ENCODE measurements around the gene FRAT2. TPM values are rescaled to one million over a fixed set of nuclear protein-coding genes. Genes with fewer than 3 reads are reported as not detected.
"Not testable (repeated sequence)": the region's sequence is repeated elsewhere in the genome, so short reads cannot be mapped to it uniquely, and the experiment has no call there.

FRAT2 gene
- total RNA-seq, 4 donors from 2014 or later: 40.9 to 62.0 (median 57.7) TPM

DNA sequence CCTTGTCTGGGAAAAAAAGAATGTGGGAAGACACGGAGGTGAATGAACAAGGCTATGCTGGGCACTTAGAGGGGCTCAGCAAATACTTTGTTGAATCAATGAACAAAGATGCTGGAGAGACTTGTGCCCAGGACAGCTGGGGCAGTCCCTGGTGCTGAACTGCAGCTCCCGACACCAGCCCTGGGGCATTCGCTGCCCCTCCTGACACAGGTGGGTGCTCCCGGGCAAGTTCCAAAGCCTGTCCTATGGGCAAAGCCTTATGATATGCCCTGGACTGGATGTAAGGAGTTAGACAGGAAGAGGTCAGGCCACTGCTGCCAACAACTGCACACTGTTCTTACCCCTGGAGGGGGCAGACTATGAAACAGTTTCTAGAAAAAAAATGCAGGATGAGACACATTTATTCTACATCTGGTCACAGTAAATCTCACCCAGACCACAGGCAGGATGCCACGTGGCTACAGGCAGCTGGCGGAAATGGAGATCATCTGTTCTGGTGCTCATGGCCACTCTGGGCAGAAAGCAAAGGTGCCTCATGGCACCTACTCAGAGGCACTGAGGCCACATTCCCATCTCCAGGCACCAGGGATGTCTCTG lies 21.9 kb upstream of the FRAT2 start:
- intact Hi-C loops (cut with DNase I; ENCODE audit: low total_unique reads): no loop called here
- 70 to 71% methylated on average over 6 of the region's 6 CpGs for WGBS, 2 donors
- H3K4me3 ChIP-seq (ENCODE audit: low read depth, poor library complexity, severe bottlenecking): no peak overlapping the region
- TF ChIP-seq POLR2A (IDR thresholded peaks at IDR 0.05): no peak
- TF ChIP-seq, protein P1, sequence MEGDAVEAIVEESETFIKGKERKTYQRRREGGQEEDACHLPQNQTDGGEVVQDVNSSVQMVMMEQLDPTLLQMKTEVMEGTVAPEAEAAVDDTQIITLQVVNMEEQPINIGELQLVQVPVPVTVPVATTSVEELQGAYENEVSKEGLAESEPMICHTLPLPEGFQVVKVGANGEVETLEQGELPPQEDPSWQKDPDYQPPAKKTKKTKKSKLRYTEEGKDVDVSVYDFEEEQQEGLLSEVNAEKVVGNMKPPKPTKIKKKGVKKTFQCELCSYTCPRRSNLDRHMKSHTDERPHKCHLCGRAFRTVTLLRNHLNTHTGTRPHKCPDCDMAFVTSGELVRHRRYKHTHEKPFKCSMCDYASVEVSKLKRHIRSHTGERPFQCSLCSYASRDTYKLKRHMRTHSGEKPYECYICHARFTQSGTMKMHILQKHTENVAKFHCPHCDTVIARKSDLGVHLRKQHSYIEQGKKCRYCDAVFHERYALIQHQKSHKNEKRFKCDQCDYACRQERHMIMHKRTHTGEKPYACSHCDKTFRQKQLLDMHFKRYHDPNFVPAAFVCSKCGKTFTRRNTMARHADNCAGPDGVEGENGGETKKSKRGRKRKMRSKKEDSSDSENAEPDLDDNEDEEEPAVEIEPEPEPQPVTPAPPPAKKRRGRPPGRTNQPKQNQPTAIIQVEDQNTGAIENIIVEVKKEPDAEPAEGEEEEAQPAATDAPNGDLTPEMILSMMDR (IDR thresholded peaks at IDR 0.05): no peak
- no peak for DNase-seq (ENCODE audit: low spot score in 2 of 2)

DNA sequence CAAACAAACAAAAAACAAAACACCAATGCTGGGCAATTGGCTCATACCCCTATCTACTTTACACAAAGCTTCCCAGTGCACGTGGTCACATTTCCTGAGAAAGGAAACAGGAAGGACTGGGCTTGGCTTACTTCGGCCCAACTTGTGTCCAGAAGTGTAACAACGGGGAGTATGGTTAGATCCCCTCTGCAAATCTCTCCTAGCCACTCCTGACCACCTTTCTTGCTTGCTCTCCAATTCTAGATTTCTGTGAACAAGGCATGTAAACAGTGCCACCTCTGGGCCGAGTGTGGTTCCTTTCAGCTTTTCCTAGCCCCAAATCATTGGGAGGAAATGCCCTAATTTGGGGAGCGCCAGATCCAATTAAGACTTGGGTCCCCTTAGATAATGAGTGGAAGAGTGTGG lies 21.0 kb upstream of the FRAT2 start:
- 60 to 65% methylated on average over 5 of the region's 5 CpGs for WGBS, 2 donors
- no peak for TF ChIP-seq POLR2A (IDR thresholded peaks at IDR 0.05)
- TF ChIP-seq, protein P1 (IDR thresholded peaks at IDR 0.05): no peak
- H3K4me3 ChIP-seq (ENCODE audit: low read depth, poor library complexity, severe bottlenecking): no peak overlapping the region
- DNase-seq (ENCODE audit: low spot score in 2 of 2): no peak
- intact Hi-C loops (cut with DNase I; ENCODE audit: low total_unique reads): no loop called here

DNA sequence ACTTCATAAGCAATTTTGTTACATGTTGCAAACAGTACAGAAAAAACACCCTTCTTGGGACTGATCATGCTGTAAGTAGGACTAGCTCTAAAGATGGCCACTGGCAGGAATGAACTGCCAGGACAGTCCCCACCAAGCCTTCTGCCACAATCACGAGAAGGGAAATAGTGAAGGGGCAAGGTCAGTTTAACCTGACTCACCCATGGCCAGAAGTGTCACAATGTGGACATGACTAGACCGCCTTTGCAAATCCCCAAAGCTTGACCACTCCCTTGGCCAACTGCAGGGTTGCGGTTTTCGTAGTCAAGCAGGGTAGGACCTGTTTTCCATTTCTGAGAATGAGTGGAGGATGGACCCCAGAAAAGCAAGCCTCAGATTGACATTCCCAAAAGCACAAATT lies 19.4 kb upstream of the FRAT2 start:
- no peak for DNase-seq (ENCODE audit: low spot score in 2 of 2)
- no peak overlapping the region for H3K4me3 ChIP-seq (ENCODE audit: low read depth, poor library complexity, severe bottlenecking)
- TF ChIP-seq, protein P1 (IDR thresholded peaks at IDR 0.05): no peak
- no peak for TF ChIP-seq POLR2A (IDR thresholded peaks at IDR 0.05)
- WGBS, 2 donors: 79 to 95% methylated on average over 4 of the region's 4 CpGs
- intact Hi-C loops (cut with DNase I; ENCODE audit: low total_unique reads): no loop called here

DNA sequence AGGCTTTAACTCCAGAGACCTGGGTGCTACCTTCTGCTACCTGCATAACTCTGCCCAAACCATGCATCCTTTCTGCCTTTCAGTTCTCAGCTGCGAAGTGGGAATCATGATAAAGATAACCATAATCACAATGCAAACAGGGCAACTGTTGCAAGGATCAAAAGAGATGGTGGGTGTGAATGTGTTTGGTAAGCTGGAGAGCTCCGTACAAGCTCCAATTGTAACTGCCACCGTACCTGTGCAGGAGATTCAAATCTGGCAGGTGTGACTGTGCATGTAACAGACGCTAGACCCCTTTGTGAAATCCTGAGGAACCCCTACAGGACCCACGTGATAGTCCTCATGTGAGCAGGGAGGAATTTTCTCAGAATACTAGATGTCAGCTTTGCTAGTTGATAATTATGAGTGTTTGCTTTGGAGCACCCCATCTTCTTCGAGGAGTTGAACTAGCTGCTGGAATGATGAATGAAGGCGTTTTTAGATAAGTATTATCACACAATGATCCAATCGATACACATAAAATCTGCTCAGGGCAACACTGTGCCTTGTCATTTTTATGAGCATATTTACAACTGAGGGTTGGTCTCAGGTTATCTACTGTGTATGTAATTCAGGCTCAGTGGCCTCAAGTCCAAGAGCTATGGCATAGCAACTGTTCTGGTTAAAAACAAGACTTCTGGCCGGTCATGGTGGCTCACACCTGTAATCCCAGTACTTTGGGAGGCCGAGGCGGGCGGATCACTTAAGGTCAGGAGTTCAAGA lies 15.4 kb upstream of the FRAT2 start:
- no peak for TF ChIP-seq POLR2A (IDR thresholded peaks at IDR 0.05)
- TF ChIP-seq, protein P1 (IDR thresholded peaks at IDR 0.05): no peak
- H3K4me3 ChIP-seq (ENCODE audit: low read depth, poor library complexity, severe bottlenecking): no peak overlapping the region
- 87 to 90% methylated on average over 12 of the region's 12 CpGs for WGBS, 2 donors
- intact Hi-C loops (cut with DNase I; ENCODE audit: low total_unique reads): no loop called here
- DNase-seq (ENCODE audit: low spot score in 2 of 2): no peak

- no peak overlapping the region for H3K4me3 ChIP-seq (ENCODE audit: low read depth, poor library complexity, severe bottlenecking)
- 95 to 99% methylated on average over 4 of the region's 4 CpGs for WGBS, 2 donors
- intact Hi-C loops (cut with DNase I; ENCODE audit: low total_unique reads): no loop called here
- DNase-seq (ENCODE audit: low spot score in 2 of 2): no peak
- TF ChIP-seq POLR2A (IDR thresholded peaks at IDR 0.05): no peak
- TF ChIP-seq, protein P1 (IDR thresholded peaks at IDR 0.05): no peak
These were observed 12.8 kb upstream of the FRAT2 start for GRCh38 chr10:97347317-97347716.

DNA sequence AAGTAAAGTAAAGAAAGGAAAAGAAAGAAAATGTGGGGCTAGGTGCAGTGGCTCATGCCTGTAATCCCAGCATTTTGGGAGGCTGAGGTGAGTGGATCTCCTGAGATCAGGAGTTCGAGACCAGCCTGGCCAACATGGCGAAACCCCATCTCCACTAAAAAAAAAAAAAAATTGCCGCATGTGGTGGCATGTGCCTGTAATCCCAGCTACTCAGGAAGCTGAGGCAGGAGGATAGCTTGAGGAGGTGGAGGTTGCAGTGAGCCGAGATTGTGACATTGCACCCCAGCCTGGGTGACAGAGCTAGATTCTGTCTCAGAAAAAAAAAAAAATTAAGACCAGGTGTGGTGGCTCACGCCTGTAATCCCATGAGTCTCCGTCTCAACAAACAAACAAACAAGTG lies 9.1 kb upstream of the FRAT2 start:
- DNase-seq (ENCODE audit: low spot score in 2 of 2); intact Hi-C loops (cut with DNase I; ENCODE audit: low total_unique reads); H3K4me3 ChIP-seq (ENCODE audit: low read depth, poor library complexity, severe bottlenecking): not testable (repeated sequence)
- 85 to 86% methylated on average over 6 of the region's 6 CpGs for WGBS, 2 donors
